IMR-90 (cell line): Measurements from ENCODE around the gene UCP3. TPM values are rescaled to one million over a fixed set of nuclear protein-coding genes. Genes with fewer than 3 reads are reported as not detected.

Experiments
- ATAC-seq: fragments of 200-7000 bp; cut with Tn5 transposase; 2 replicates; pipeline ENCODE4 v1.9.1; 2020; ENCODE audit warnings: low read depth, mild to moderate bottlenecking, moderate library complexity
- BruUV-seq: library from RNA; stranded (reverse); fragments of 400-500 nt; replicated peaks from 2 replicates; lab custom pipeline; 2021; lab: Mats Ljungman, UMichigan
- CTCF ChIA-PET: fragments of 300-600 bp; formaldehyde crosslinking; extraction: SDS; loops from one replicate; lab custom pipeline; 2021; ENCODE audit warnings: antibody characterized with exemption; lab: Yijun Ruan, JAX
- POLR2A ChIA-PET: fragments of 300-600 bp; sonication (Branson Sonifier 250); formaldehyde crosslinking; loops from one replicate; lab custom pipeline; 2022; ENCODE audit warnings: antibody characterized with exemption; ENCODE audit not compliant: unreplicated experiment; lab: Charles Lee
- DNase-seq: peaks from one replicate; pipeline ENCODE4 v3.0.0; 2013
- H2AFZ ChIP-seq: replicated peaks from 2 replicates; pipeline ENCODE3; 2013; ENCODE audit warnings: low read length, mild to moderate bottlenecking; ENCODE audit not compliant: poor library complexity
- H2AK5ac ChIP-seq: 2 replicates; pipeline ENCODE4 v1.6.1; 2013; ENCODE audit warnings: low read depth, low read length, inconsistent platforms
- H2AK9ac ChIP-seq: replicated peaks from 2 replicates; pipeline ENCODE3; 2013; ENCODE audit warnings: mild to moderate bottlenecking, low read depth, low read length, moderate library complexity; ENCODE audit not compliant: poor library complexity
- H2BK120ac ChIP-seq: 2 replicates; pipeline ENCODE4 v1.6.1; 2013; ENCODE audit warnings: low read depth, low read length, inconsistent platforms
- H2BK15ac ChIP-seq: 3 replicates; pipeline ENCODE4 v1.6.1; 2013; ENCODE audit warnings: low read depth, low read length, inconsistent platforms
- H2BK20ac ChIP-seq: 2 replicates; pipeline ENCODE4 v1.6.1; 2013; ENCODE audit warnings: low read depth, mild to moderate bottlenecking, inconsistent platforms, low read length, moderate library complexity
- H2BK5ac ChIP-seq: 2 replicates; pipeline ENCODE4 v1.6.1; 2013; ENCODE audit warnings: mild to moderate bottlenecking, low read depth, low read length, inconsistent platforms; ENCODE audit not compliant: poor library complexity, severe bottlenecking
- H3K14ac ChIP-seq: replicated peaks from 2 replicates; pipeline ENCODE4 v1.6.1; 2013; ENCODE audit warnings: low read depth, low read length, inconsistent platforms
- H3K18ac ChIP-seq: 2 replicates; pipeline ENCODE4 v1.6.1; 2013; ENCODE audit warnings: low read depth, low read length, control low read depth
- H3K23ac ChIP-seq: 2 replicates; pipeline ENCODE4 v1.6.1; 2013; ENCODE audit warnings: low read depth, low read length, inconsistent platforms
- H3K27ac ChIP-seq: 2 replicates; pipeline ENCODE4 v1.5.1; 2013; ENCODE audit warnings: mild to moderate bottlenecking, control low read depth, low read length; ENCODE audit not compliant: insufficient read depth
- H3K27me3 ChIP-seq: 2 replicates; pipeline ENCODE4 v1.6.1; 2013; ENCODE audit warnings: low read length; ENCODE audit not compliant: control insufficient read depth, insufficient read depth
- H3K36me3 ChIP-seq: 2 replicates; pipeline ENCODE4 v1.6.1; 2013; ENCODE audit warnings: low read length, mixed read lengths; ENCODE audit not compliant: control insufficient read depth, insufficient read depth
- H3K4ac ChIP-seq: 2 replicates; pipeline ENCODE4 v1.6.1; 2013; ENCODE audit warnings: low read depth, low read length, inconsistent platforms
- H3K4me1 ChIP-seq: 2 replicates; pipeline ENCODE4 v1.6.1; 2013; ENCODE audit warnings: low read length, mixed read lengths; ENCODE audit not compliant: control insufficient read depth, insufficient read depth
- H3K4me2 ChIP-seq: 2 replicates; pipeline ENCODE4 v1.6.1; 2013; ENCODE audit warnings: low read depth, mild to moderate bottlenecking, control low read depth, low read length, moderate library complexity
- H3K4me3 ChIP-seq: 2 replicates; pipeline ENCODE4 v1.5.1; 2013; ENCODE audit warnings: low read depth, mild to moderate bottlenecking, control low read depth, low read length, moderate library complexity; ENCODE audit not compliant: insufficient read depth
- H3K56ac ChIP-seq: 2 replicates; pipeline ENCODE4 v1.6.1; 2013; ENCODE audit warnings: low read length, inconsistent platforms; ENCODE audit not compliant: insufficient read depth; ENCODE audit errors: extremely low read depth
- H3K79me1 ChIP-seq, 2 experiments: 2 replicates each; pipeline ENCODE4 v1.6.1; 2013; ENCODE audit warnings: low read length in 2 of 2, inconsistent platforms in 1 of 2, low read depth in 1 of 2
- H3K9ac ChIP-seq: 2 replicates; pipeline ENCODE4 v1.6.1; 2013; ENCODE audit warnings: low read depth, low read length, control low read depth
- H3K9me1 ChIP-seq: 2 replicates; pipeline ENCODE4 v1.6.1; 2013; ENCODE audit warnings: low read length, inconsistent platforms; ENCODE audit not compliant: insufficient read depth
- H3K9me3 ChIP-seq: 2 replicates; pipeline ENCODE4 v1.6.1; 2013; ENCODE audit warnings: low read length; ENCODE audit not compliant: control insufficient read depth, insufficient read depth
- H4K20me1 ChIP-seq: 2 replicates; pipeline ENCODE4 v1.6.1; 2013; ENCODE audit warnings: low read length, inconsistent platforms; ENCODE audit not compliant: insufficient read depth
- H4K5ac ChIP-seq: 2 replicates; pipeline ENCODE4 v1.6.1; 2013; ENCODE audit warnings: mild to moderate bottlenecking, low read depth, low read length, control low read depth
- H4K8ac ChIP-seq, 2 experiments: 2 replicates each; pipeline ENCODE4 v1.6.1; 2013; ENCODE audit warnings: low read depth in 2 of 2, low read length in 2 of 2, control low read depth in 1 of 2, inconsistent platforms in 1 of 2
- H4K91ac ChIP-seq: 2 replicates; pipeline ENCODE4 v1.6.1; 2013; ENCODE audit warnings: low read depth, low read length, inconsistent platforms; ENCODE audit not compliant: insufficient read depth
- NFE2L2 ChIP-seq: fragments of 150-350 bp; IDR thresholded peaks from 2 replicates; pipeline ENCODE4 v1.6.1; 2016; ENCODE audit warnings: low read depth, mild to moderate bottlenecking, low read length
- SMC3 ChIP-seq: fragments of 150-350 bp; IDR thresholded peaks from 2 replicates; pipeline ENCODE4 v1.6.1; 2016; ENCODE audit warnings: low read depth, mild to moderate bottlenecking, antibody characterized with exemption, low read length, moderate library complexity
- WGBS, 2 experiments: methylation state at CpG; one replicate each; pipeline versions ENCODE4 v1.1.5 to v1.1.7; 2013; ENCODE audit warnings: missing lambda C conversion rate in 2 of 2; ENCODE audit not compliant: insufficient read length in 1 of 2; ENCODE audit errors: extremely low coverage in 2 of 2; 5-methylcytosine and 5-hydroxymethylcytosine counted together
- dilution Hi-C: fragments of 300-500 bp; cut with HindIII; formaldehyde crosslinking; loops from one replicate; pipeline ENCODE4 v1.14.3; 2018; ENCODE audit warnings: low sequenced_read_pairs; ENCODE audit not compliant: unreplicated experiment
- in situ Hi-C: fragments of 300-500 bp; cut with MboI; formaldehyde crosslinking; loops from 3 replicates; pipeline ENCODE4 v1.14.3; 2019; ENCODE audit warnings: low sequenced_read_pairs, inconsistent platforms, mixed read lengths
- intact Hi-C: fragments of 100-400 bp; cut with micrococcal nuclease; formaldehyde crosslinking; loops from 2 replicates; pipeline ENCODE4 v1.10.0; 2022
- polyA plus RNA-seq, 3 experiments: library from polyadenylated mRNA; depleted of rRNA; stranded (reverse); fragments of >200 nt; gene quantifications; 2 replicates each; pipeline ENCODE4 v1.2.3, GENCODE V29; 2012; ENCODE audit warnings: low replicate concordance in 1 of 3
- total RNA-seq: library from RNA; depleted of rRNA; stranded (reverse); fragments of >200 nt; gene quantifications from 2 replicates; pipeline ENCODE4 v1.2.3, GENCODE V29; 2012
- TF ChIP-seq, protein P1 (sequence below): fragments of 150-350 bp; IDR thresholded peaks from 2 replicates; pipeline ENCODE4 v1.6.1; 2017; ENCODE audit warnings: mild to moderate bottlenecking, antibody characterized with exemption, low read length, low read depth
- TF ChIP-seq, protein P2 (sequence below): fragments of 150-350 bp; IDR thresholded peaks from 2 replicates; pipeline ENCODE4 v1.6.1; 2016; ENCODE audit warnings: low read depth, mild to moderate bottlenecking, low read length, moderate library complexity, borderline replicate concordance
- TF ChIP-seq, protein P3 (sequence below): conservative IDR thresholded peaks from 2 replicates; pipeline ENCODE4 v1.5.1; 2012; ENCODE audit warnings: mild to moderate bottlenecking, low read depth, low read length, improper control_type of control experiment

UCP3 gene
- total and polyA plus RNA-seq, 2 of the 4 experiments (the other 2 are of a cell fraction): under 0.01 to 0.80 TPM

DNA sequence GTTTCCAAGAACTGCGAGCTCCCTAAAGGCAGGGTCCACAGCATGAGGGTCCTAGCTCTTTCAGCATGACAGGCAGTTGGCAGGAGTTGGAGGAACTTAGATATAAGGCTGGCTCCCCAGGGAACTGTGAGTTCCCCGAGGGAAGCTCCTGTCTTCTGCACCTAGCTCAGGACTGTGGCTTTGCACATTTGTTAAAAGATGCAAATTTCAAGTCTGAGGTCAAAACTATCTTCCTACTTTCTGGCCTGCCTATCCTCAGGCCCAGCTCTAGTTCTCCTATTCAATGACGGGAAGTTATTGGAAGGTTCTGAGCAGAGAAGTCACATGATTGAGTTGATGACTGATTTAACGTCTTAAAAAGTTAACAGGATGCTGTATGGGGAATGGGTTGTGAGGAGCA, 11.7 kb upstream of the UCP3 start:
- no peak overlapping the region for H4K8ac ChIP-seq
- no peak overlapping the region for H4K5ac ChIP-seq
- no peak overlapping the region for H4K91ac ChIP-seq
- peaks cover 3% of the 10 kb centered on the region; the same call in 1 of the 2 replicates for H4K20me1 ChIP-seq
- H3K79me1 ChIP-seq: peaks cover 0 to 12% of the 10 kb centered on the region in 2 experiments; a peak in 2 of 4 replicates
- dilution Hi-C loops (no loop called here), intact Hi-C loops (no loop called here), in situ Hi-C loops (no loop called here)
- TF ChIP-seq, protein P1, sequence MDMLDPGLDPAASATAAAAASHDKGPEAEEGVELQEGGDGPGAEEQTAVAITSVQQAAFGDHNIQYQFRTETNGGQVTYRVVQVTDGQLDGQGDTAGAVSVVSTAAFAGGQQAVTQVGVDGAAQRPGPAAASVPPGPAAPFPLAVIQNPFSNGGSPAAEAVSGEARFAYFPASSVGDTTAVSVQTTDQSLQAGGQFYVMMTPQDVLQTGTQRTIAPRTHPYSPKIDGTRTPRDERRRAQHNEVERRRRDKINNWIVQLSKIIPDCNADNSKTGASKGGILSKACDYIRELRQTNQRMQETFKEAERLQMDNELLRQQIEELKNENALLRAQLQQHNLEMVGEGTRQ: no peak
- TF ChIP-seq, protein P2, sequence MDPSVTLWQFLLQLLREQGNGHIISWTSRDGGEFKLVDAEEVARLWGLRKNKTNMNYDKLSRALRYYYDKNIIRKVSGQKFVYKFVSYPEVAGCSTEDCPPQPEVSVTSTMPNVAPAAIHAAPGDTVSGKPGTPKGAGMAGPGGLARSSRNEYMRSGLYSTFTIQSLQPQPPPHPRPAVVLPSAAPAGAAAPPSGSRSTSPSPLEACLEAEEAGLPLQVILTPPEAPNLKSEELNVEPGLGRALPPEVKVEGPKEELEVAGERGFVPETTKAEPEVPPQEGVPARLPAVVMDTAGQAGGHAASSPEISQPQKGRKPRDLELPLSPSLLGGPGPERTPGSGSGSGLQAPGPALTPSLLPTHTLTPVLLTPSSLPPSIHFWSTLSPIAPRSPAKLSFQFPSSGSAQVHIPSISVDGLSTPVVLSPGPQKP: no peak
- TF ChIP-seq NFE2L2: no peak
- no peak for TF ChIP-seq SMC3
- TF ChIP-seq, protein P3, sequence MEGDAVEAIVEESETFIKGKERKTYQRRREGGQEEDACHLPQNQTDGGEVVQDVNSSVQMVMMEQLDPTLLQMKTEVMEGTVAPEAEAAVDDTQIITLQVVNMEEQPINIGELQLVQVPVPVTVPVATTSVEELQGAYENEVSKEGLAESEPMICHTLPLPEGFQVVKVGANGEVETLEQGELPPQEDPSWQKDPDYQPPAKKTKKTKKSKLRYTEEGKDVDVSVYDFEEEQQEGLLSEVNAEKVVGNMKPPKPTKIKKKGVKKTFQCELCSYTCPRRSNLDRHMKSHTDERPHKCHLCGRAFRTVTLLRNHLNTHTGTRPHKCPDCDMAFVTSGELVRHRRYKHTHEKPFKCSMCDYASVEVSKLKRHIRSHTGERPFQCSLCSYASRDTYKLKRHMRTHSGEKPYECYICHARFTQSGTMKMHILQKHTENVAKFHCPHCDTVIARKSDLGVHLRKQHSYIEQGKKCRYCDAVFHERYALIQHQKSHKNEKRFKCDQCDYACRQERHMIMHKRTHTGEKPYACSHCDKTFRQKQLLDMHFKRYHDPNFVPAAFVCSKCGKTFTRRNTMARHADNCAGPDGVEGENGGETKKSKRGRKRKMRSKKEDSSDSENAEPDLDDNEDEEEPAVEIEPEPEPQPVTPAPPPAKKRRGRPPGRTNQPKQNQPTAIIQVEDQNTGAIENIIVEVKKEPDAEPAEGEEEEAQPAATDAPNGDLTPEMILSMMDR: no peak
- H3K9me3 ChIP-seq: no peaks in the 10 kb centered on the region
- no peak for DNase-seq
- no peak overlapping the region for H2BK20ac ChIP-seq
- H3K9me1 ChIP-seq: peaks cover 14% of the 10 kb centered on the region
- no peak overlapping the region for H3K4me3 ChIP-seq
- 0 out of 2 replicates have a peak overlapping the region, but pooled peaks have one; percentile 77 for H2AK5ac ChIP-seq
- ChIA-PET CTCF (no interaction called here), POLR2A (no interaction called here)
- no peak overlapping the region for H3K18ac ChIP-seq
- ATAC-seq: no peak
- no peak overlapping the region for H3K4me2 ChIP-seq
- BruUV-seq: no TSS peak
- H3K4me1 ChIP-seq: peaks cover 19% of the 10 kb centered on the region
- peaks cover 10% of the 10 kb centered on the region; the same call in 1 of the 2 replicates for H3K36me3 ChIP-seq
- no peak overlapping the region for H3K27ac ChIP-seq
- H2AFZ ChIP-seq: no peak overlapping the region
- H2BK120ac ChIP-seq: no peak overlapping the region
- H2BK5ac ChIP-seq: no peak overlapping the region
- H3K14ac ChIP-seq: no peak overlapping the region
- H3K56ac ChIP-seq: no peak overlapping the region
- no peak overlapping the region for H2AK9ac ChIP-seq
- H3K4ac ChIP-seq: no peak overlapping the region
- H3K9ac ChIP-seq: no peak overlapping the region
- no peak overlapping the region for H3K23ac ChIP-seq
- WGBS, 2 experiments: 67% methylated on average over 1 of the region's 4 CpGs; no CpG with 5 or more reads in 1 of the 2 experiments
- H2BK15ac ChIP-seq: no peak overlapping the region; the same call in 2 of the 3 replicates
- no peaks in the 10 kb centered on the region for H3K27me3 ChIP-seq
